Progenitor cell of endocrine pancreas (in vitro differentiated cells): ENCODE data around the gene NPAS2. TPM values are rescaled to one million over a fixed set of nuclear protein-coding genes. Genes with fewer than 3 reads are reported as not detected.

Experiments used
- DNase-seq: peaks from one replicate; pipeline ENCODE4 v3.0.0; 2021; ENCODE audit warnings: low spot score; ENCODE audit not compliant: unreplicated experiment
- H3K27ac Mint-ChIP-seq: 2 replicates; pipeline ENCODE4 v1.8.0; 2021; ENCODE audit warnings: mild to moderate bottlenecking, moderate library complexity, mixed read lengths
- H3K27me3 Mint-ChIP-seq: 2 replicates; pipeline ENCODE4 v1.8.0; 2021; ENCODE audit warnings: mixed read lengths
- H3K36me3 Mint-ChIP-seq: 2 replicates; pipeline ENCODE4 v1.8.0; 2022; ENCODE audit warnings: mixed read lengths; ENCODE audit not compliant: insufficient read depth
- H3K4me1 Mint-ChIP-seq: 2 replicates; pipeline ENCODE4 v1.8.0; 2021; ENCODE audit warnings: low read depth, mixed read lengths
- H3K4me3 Mint-ChIP-seq: 2 replicates; pipeline ENCODE4 v1.8.0; 2021; ENCODE audit warnings: low read depth, mild to moderate bottlenecking, moderate library complexity, mixed read lengths
- H3K9me3 Mint-ChIP-seq: 2 replicates; pipeline ENCODE4 v1.8.0; 2021; ENCODE audit warnings: low read depth, mixed read lengths
- total RNA-seq: library from RNA; stranded (reverse); gene quantifications from 2 replicates; pipeline ENCODE4 v1.2.1, GENCODE V29; 2021
- TF ChIP-seq, protein P1 (sequence below): fragments of 200-600 bp; sonication (generic); IDR thresholded peaks from one replicate; pipeline ENCODE4 v1.5.0; 2021; ENCODE audit warnings: antibody characterized with exemption, mild to moderate bottlenecking; ENCODE audit not compliant: unreplicated experiment

NPAS2 gene
- total RNA-seq, 1 donor from 2014 or later, result 0.84 TPM

DNA sequence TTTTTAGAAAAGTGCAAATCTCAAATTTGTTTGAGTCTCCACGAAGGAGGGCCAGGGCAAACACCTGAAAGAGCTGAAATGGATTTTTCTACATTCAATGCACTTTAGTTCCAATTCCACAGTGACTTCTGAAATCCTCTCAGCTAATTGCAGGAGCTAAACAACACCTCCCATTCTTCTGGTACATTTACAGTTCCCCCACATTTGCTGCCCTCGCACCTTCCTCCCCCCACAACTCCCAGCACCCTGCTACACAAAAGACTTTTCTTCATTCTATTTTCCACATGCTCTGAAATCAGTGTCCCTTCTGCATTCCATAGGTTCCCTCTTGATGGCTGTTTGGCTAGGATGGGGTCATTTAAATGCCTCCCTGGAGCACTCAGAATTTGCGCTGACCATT lies 5.9 kb upstream of the NPAS2 start:
- Mint-ChIP-seq H3K27ac (no peak overlapping the region), H3K4me3 (no peak overlapping the region), H3K4me1 (no peaks in the 10 kb centered on the region), H3K9me3 (no peaks in the 10 kb centered on the region), H3K27me3 (peaks cover 67% of the 10 kb centered on the region), H3K36me3 (no peaks in the 10 kb centered on the region)
- TF ChIP-seq, protein P1, sequence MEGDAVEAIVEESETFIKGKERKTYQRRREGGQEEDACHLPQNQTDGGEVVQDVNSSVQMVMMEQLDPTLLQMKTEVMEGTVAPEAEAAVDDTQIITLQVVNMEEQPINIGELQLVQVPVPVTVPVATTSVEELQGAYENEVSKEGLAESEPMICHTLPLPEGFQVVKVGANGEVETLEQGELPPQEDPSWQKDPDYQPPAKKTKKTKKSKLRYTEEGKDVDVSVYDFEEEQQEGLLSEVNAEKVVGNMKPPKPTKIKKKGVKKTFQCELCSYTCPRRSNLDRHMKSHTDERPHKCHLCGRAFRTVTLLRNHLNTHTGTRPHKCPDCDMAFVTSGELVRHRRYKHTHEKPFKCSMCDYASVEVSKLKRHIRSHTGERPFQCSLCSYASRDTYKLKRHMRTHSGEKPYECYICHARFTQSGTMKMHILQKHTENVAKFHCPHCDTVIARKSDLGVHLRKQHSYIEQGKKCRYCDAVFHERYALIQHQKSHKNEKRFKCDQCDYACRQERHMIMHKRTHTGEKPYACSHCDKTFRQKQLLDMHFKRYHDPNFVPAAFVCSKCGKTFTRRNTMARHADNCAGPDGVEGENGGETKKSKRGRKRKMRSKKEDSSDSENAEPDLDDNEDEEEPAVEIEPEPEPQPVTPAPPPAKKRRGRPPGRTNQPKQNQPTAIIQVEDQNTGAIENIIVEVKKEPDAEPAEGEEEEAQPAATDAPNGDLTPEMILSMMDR, result no peak
- DNase-seq, result no peak

DNA sequence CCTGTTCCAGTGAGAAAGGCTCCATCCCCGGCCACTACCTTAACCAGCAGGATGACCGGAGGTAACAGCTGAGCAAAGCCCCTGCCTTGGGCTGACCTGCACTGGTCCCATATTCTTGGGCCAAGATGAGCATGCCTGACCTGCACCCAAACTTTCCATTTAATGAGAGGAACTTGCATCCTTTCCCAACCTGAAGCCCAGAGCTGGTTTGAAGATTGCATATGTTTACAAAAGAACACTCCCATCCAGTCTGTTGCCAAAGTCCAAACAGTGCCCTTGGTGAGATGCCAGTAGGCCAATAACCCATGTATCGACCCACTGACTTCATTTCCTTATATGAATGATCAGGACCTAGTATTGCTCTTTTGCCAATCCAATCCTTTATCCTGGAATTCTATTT lies 5.5 kb upstream of the NPAS2 start:
- peaks cover 71% of the 10 kb centered on the region for H3K27me3 Mint-ChIP-seq
- no peak overlapping the region for H3K27ac Mint-ChIP-seq
- no peak overlapping the region for H3K4me3 Mint-ChIP-seq
- DNase-seq, result no peak
- H3K36me3 Mint-ChIP-seq, result no peaks in the 10 kb centered on the region
- H3K9me3 Mint-ChIP-seq, result no peaks in the 10 kb centered on the region
- TF ChIP-seq, protein P1, result no peak
- no peaks in the 10 kb centered on the region for H3K4me1 Mint-ChIP-seq

DNA sequence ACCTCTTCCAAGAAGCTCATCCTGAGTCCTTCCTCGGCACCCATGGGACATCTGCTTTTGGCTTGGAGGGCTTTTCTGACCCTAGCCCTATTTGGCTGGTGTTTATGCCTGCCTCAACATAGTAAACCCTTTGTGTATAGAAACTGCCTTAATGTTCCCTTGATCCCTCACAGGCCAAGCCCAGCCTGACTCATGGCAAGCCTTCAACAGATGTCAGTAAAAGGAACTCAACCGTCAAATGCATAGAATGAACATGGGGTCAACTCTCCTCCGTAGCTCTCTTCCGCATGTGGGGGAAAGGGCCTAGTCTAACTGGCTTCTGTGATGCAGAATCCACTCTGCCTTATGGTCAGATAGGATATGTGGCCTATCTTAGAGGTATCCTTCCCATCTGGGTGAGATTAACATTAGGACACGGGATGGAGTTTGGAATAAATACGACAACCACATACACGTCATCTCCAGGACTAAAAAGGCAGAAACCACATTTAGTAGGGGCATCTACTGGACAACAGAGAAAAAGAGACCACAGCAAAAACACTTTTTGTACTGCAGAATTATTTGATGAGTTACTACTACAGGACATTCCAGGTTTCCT lies 2.5 kb upstream of the NPAS2 start:
- Mint-ChIP-seq H3K27me3 (peaks cover 68% of the 10 kb centered on the region), H3K9me3 (no peaks in the 10 kb centered on the region), H3K36me3 (no peaks in the 10 kb centered on the region), H3K4me3 (no peak overlapping the region), H3K4me1 (peaks cover 3% of the 10 kb centered on the region), H3K27ac (no peak overlapping the region)
- no peak for DNase-seq
- TF ChIP-seq, protein P1, result no peak

DNA sequence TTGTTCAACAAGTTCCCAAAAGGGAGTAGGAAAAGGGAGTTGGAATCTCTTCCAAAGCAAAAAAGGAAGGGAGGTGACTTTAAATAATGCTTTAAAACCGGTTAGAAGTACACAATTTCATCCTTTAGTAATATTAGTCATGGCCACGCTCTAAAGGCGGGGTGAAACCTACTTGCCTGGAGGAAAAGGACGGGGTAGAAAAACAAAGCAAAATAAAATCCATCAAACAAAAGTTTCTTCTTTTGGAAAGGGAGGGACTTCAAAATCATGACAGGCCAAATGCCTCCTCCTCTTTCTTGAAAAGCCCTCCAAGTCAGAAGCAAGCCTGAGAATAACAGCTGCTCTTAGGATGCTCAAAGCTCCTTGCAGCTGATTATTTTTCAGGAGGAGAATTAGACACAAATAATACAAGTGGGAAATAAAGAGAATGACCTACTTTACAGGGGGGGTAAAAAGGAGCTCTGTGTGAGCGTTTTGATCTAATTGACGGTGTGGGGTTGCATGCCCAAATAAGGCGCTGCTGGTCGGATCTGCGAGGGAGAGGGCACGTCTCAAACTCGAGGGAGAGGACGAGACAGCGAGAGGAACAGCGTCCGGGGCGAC lies 1.8 kb upstream of the NPAS2 start:
- Mint-ChIP-seq H3K27me3 (peaks cover 72% of the 10 kb centered on the region), H3K4me1 (peaks cover 3% of the 10 kb centered on the region), H3K27ac (no peak overlapping the region), H3K4me3 (peak overlapping the region; percentile 69), H3K36me3 (no peaks in the 10 kb centered on the region), H3K9me3 (no peaks in the 10 kb centered on the region)
- no peak for DNase-seq
- TF ChIP-seq, protein P1, result no peak

DNA sequence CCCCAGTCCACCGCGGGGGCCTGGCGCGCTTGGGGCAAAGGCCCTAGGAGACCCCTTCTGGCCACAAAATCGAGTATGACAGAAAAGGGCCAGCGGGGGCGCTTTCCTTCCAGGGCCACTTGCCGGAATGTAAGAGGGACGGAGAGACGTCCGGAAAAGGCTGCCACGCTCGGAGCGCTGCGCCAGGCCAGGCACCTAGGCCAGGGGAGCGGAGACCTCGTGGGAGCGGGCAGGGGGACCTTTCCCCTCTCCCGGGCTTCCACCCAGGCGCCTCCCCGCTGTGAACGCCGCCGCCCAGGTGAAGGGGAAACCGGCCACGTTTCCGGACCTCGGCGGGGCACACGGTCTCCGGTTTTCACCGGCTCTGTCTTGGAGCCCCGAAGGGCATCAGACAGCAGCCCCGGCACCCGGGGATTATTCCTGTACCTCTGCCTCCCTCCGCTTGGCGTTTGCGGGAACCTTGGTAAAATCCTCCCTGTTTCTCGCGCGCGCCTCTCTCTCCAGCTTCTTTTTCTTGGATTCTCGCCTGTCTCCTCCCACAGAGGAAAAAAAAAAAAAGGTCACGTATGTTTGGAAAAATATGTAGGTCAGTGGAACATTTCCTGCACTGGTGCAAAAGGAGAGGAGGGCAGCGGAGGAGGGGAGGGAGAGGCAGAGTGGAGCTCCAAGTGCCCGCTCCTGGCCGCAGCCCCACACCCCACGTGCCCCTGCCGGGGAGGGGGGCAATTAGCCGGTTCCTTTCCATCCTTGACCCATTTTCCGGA lies 1.2 kb upstream of the NPAS2 start:
- Mint-ChIP-seq H3K4me1 (peaks cover 3% of the 10 kb centered on the region), H3K27me3 (peaks cover 79% of the 10 kb centered on the region), H3K36me3 (no peaks in the 10 kb centered on the region), H3K27ac (peak overlapping the region; percentile 13), H3K9me3 (no peaks in the 10 kb centered on the region), H3K4me3 (peak overlapping the region; percentile 69)
- TF ChIP-seq, protein P1, result peak; percentile 51
- DNase-seq, result peak; percentile 43
